WERI-Rb-1 (cell line): ENCODE results near the gene FAM193B.

Experiments used
- DNase-seq: peaks from one replicate; pipeline ENCODE4 v3.0.0-alpha.2; 2020
- H3K27ac ChIP-seq: fragments of 250-450 bp; sonication (Bioruptor Pico); 2 replicates; pipeline ENCODE4 v1.5.1; 2020; ENCODE audit warnings: mild to moderate bottlenecking, moderate library complexity
- H3K27me3 ChIP-seq: fragments of 250-450 bp; sonication (Bioruptor Pico); 2 replicates; pipeline ENCODE4 v1.5.1; 2021; ENCODE audit warnings: mild to moderate bottlenecking, low read depth, moderate library complexity; ENCODE audit not compliant: insufficient read depth, severe bottlenecking
- H3K36me3 ChIP-seq: fragments of 250-450 bp; sonication (Bioruptor Pico); 2 replicates; pipeline ENCODE4 v1.5.1; 2020; ENCODE audit warnings: mild to moderate bottlenecking, moderate library complexity
- H3K4me3 ChIP-seq: 2 replicates; pipeline ENCODE4 v1.5.1; 2011; ENCODE audit warnings: low read depth, mild to moderate bottlenecking, control low read depth, low read length
- H3K9me3 ChIP-seq: fragments of 250-450 bp; sonication (Bioruptor Pico); 2 replicates; pipeline ENCODE4 v1.5.1; 2021; ENCODE audit warnings: mild to moderate bottlenecking, moderate library complexity; ENCODE audit not compliant: severe bottlenecking
- CTCF ChIP-seq: IDR thresholded peaks from 2 replicates; pipeline ENCODE4 v1.5.1; 2011; ENCODE audit warnings: low read depth, mild to moderate bottlenecking, control low read depth, inconsistent platforms, low read length

Gene FAM193B

GRCh38 chr5:177545487-177546257 is 8.7 kb downstream of the FAM193B start:
- H3K27ac ChIP-seq: no peak overlapping the region
- no peak for TF ChIP-seq CTCF
- peaks cover 5% of the 10 kb centered on the region; the same call in 1 of the 2 replicates for H3K36me3 ChIP-seq
- no peaks in the 10 kb centered on the region for H3K27me3 ChIP-seq
- H3K4me3 ChIP-seq: no peak overlapping the region
- no peaks in the 10 kb centered on the region for H3K9me3 ChIP-seq
- DNase-seq: no peak

- Histone ChIP-seq H3K27me3 (no peaks in the 10 kb centered on the region), H3K27ac (peak overlapping the region; percentile 63), H3K36me3 (peaks cover 8% of the 10 kb centered on the region), H3K9me3 (no peaks in the 10 kb centered on the region), H3K4me3 (no peak overlapping the region)
- TF ChIP-seq CTCF: no peak
- peak; percentile 60 for DNase-seq
Observed at GRCh38 chr5:177542816-177543465, 11.4 kb downstream of the FAM193B start.

- no peak overlapping the region for H3K4me3 ChIP-seq
- no peaks in the 10 kb centered on the region for H3K27me3 ChIP-seq
- no peak for TF ChIP-seq CTCF
- DNase-seq: no peak
- H3K9me3 ChIP-seq: no peaks in the 10 kb centered on the region
- no peak overlapping the region for H3K27ac ChIP-seq
- peaks cover 8% of the 10 kb centered on the region for H3K36me3 ChIP-seq
Observed at GRCh38 chr5:177540438-177540837, 13.9 kb downstream of the FAM193B start.

- Histone ChIP-seq H3K4me3 (no peak overlapping the region), H3K27me3 (no peaks in the 10 kb centered on the region), H3K36me3 (peaks cover 8% of the 10 kb centered on the region), H3K27ac (no peak overlapping the region), H3K9me3 (no peaks in the 10 kb centered on the region)
- no peak for DNase-seq
- no peak for TF ChIP-seq CTCF
Observed at GRCh38 chr5:177539411-177539810, 15.0 kb downstream of the FAM193B start.

- Histone ChIP-seq H3K27ac (no peak overlapping the region), H3K9me3 (no peaks in the 10 kb centered on the region), H3K4me3 (no peak overlapping the region), H3K27me3 (no peaks in the 10 kb centered on the region), H3K36me3 (peaks cover 8% of the 10 kb centered on the region)
- TF ChIP-seq CTCF: no peak
- no peak for DNase-seq
Observed at GRCh38 chr5:177538876-177539275, 15.5 kb downstream of the FAM193B start.
